Measurements from ENCODE around the gene FAM149A.

FAM149A gene

DNA sequence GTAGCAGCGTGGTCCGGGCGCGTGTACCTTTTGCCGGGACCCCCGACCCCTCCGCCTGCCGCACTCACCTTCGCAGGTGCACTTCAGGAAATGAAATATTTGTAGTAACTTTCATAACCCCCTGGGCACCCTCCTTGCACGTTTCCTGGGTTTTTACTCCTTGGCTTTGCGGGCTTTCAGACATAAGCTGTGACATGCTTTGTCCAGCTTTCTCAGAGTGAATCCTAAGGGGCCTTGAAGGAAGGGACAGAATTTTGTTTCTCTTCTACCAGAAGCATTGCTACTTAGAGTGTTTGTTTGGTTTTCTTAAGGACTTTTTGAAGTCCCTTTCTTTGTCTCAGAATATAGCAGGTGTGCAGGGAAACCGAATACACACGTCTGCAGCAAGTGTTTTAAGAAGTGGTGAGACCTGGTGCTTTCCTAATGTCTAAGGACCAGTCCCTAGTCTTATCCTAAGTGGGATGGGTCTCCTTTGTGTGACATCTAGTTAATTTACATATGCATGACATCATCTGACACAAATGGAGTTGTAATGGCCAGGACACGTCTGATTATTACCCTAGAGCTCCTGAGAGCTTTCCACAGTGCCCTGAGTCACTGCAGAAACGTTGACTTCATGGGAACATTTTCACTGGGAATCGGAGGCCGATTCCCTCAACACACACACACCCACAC lies 1.3 kb downstream of the FAM149A start:
- DNase-seq (ENCODE audit: low read depth in 2 of 2), result no peak

- DNase-seq (ENCODE audit: low read depth in 2 of 2), result no peak
These were observed 3.4 kb downstream of the FAM149A start for GRCh38 chr4:186107947-186108346.

DNA sequence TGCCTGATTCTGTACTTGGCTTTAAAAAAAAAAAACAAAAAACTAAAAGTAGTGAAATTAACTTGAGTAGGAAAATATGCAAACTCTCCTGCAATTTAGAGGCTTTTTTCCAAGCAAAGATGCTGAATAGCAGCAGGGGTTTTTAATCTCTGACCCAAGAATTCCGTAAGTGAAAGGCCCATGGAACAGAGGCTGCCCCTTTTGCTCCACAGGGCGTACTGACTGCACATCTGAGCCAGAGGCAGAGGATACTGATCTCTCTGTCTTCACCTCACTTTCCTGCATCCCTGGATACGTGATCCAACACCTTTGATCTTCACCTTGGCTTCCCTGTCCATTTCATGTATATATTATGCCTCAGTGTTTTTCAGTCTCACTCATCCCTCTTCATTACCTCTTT lies 3.9 kb downstream of the FAM149A start:
- no peak for DNase-seq (ENCODE audit: low read depth in 2 of 2)

DNA sequence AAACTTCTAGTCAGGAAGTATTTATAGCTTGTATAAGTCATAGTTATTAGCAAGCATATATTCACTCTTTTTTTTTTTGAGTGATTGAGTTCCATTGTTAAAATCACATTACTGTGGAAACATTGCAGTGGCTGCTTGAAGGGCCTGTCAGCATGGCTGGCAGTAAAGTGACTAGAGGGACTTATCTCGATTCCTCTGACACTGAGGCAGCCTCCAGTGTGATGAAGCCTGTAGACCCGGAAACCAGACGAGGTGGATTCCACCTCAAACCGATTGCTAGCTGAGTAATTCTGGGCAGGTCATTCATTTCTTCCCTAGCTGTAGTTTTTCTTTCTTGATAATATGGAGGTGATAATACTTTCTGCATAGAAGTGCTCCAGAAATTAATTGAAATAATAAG lies 4.7 kb downstream of the FAM149A start:
- DNase-seq (ENCODE audit: low read depth in 2 of 2), result no peak

- no peak for DNase-seq (ENCODE audit: low read depth in 2 of 2)
These were observed 12.2 kb downstream of the FAM149A start for GRCh38 chr4:186116697-186117096.

DNA sequence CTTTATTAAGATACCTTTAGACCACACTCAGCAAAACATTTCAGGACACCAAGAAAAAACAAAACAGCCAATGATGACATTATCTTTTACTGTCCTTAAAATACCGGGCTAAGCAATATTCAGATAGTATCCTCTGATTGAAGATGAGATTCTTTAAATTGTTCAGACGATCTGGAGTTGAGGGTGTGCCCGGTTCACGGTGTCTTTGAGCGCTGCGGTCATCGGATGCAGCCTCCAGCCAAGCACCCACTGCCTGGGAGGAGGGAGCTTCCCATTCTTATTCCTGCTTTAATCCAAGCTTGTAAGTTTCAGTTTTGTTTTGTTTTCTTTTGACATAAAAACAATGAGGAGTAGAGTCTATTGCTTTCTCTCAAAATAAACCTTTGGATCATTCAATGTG lies 14.1 kb downstream of the FAM149A start:
- no peak for DNase-seq (ENCODE audit: low read depth in 2 of 2)

DNA sequence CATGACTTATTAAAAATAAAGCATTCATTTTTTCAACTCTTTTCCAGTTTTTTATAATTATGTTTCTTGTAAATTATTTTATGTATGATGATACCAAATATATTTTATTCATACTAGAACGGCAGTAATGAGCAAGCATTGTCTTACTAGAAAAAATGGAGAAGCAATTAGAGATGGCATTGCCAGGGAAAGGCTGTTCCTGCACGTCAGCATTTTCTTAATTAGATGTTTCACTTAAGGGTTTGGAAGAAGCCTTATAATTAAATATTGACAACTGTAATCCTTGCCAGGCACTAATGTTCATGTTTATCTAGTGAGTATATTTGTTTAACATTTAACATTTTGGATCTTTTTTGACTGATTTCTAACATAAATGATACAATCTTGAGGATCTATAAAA lies 16.6 kb downstream of the FAM149A start:
- no peak for DNase-seq (ENCODE audit: low read depth in 2 of 2)

DNA sequence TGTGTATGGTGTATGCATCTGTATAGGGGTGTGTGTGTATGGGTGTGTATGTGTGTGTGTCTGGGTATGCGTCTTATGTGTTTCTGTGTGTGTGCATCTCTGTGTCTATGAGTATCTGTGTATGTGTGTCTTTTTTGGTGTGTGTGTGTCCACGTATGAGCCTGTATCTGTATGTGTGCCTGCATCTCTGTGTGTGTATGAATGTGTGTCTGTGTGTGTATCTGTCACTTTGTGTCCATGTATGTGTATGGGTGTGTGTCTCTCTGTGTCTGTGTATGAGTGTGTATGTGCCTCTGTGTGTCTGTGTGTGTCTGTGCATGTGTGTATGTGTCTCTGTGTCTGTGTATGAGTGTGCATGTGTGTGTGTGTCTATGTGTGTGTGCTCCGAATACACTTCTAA lies 24.3 kb downstream of the FAM149A start:
- DNase-seq (ENCODE audit: low read depth in 2 of 2), result no peak

GRCh38 chr4:186131935-186132334 lies 27.4 kb downstream of the FAM149A start:
- DNase-seq (ENCODE audit: low read depth in 2 of 2), result no peak

DNA sequence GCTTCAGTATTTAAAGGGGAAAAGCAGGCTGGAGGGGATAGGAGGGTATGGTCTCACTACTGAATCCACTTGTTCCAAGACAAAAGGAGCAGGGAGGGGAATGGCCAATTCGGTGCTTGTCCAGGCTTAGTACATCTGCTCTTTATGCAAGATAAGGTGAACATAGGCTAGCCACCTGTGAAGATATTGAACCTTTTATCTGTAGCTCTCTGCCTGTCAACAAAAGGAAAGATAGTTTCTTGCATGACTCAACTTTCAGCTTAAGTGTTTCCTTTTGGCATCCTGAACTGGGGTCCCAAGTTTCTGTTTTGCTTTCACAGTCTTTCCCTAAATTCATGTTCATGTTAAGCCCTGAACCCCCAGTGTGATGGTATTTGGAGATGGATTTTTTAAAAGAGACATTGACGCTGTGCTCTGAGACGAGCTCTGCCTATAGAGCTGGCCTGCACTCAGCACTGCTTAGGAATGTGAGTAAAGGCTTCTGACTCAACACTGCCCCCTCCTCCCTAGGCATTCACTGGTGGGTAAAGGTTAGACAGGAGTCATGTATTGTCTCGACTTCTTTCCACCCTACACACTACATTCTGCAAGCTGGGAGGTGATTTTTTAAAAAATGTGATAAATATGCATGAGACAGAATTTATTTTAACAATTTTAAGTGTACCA lies 28.2 kb downstream of the FAM149A start:
- DNase-seq (ENCODE audit: low read depth in 2 of 2), result no peak

DNA sequence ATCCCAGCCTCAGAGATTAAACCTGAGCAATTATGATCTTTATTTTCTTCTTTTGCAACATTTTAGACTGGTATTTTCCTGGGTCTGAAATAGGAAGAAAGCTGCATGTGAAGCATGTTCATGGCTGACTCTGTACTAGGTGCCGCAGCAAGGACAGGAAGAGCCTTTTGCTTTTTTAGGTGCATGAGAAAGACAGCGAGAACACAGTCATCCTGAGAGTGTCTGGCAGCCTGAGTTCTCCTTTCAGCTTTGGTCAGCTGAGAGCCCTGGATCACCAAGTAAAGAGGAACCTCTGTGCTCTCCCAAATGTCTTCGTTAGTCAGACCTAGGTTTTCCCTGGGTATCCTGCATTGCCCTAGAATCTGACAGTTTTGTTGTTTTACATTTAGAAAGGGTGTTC lies 29.8 kb downstream of the FAM149A start:
- no peak for DNase-seq (ENCODE audit: low read depth in 2 of 2)

DNA sequence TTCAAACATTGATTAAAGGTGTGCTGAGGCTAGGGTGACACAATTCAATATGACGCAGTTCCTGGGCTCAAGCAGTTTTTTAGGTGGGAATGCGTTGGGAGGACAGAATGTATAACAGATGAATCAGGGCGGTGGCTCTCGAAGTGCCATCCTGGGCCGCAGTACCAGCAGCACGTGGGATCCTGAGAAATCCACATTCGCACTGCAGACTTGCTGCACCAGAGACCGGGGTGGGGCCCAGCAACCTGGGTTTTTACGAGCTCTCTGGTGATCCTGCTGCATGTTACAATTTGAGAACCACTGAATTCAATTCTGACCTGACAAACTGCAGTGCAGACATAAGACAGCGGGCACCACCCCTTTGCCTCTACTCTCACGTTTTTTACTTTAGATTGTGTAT lies 30.4 kb downstream of the FAM149A start:
- no peak for DNase-seq (ENCODE audit: low read depth in 2 of 2)

GRCh38 chr4:186137196-186137794 lies 32.8 kb downstream of the FAM149A start:
- no peak for DNase-seq (ENCODE audit: low read depth in 2 of 2)

- no peak for DNase-seq (ENCODE audit: low read depth in 2 of 2)
These were observed 39.9 kb downstream of the FAM149A start for GRCh38 chr4:186144198-186144945.

- no peak for DNase-seq (ENCODE audit: low read depth in 2 of 2)
These were observed 40.6 kb downstream of the FAM149A start for GRCh38 chr4:186144946-186145569.

- no peak for DNase-seq (ENCODE audit: low read depth in 2 of 2)
These were observed 42.0 kb downstream of the FAM149A start for GRCh38 chr4:186146458-186146857.

GRCh38 chr4:186148336-186148975 lies 44.0 kb downstream of the FAM149A start:
- no peak for DNase-seq (ENCODE audit: low read depth in 2 of 2)

DNA sequence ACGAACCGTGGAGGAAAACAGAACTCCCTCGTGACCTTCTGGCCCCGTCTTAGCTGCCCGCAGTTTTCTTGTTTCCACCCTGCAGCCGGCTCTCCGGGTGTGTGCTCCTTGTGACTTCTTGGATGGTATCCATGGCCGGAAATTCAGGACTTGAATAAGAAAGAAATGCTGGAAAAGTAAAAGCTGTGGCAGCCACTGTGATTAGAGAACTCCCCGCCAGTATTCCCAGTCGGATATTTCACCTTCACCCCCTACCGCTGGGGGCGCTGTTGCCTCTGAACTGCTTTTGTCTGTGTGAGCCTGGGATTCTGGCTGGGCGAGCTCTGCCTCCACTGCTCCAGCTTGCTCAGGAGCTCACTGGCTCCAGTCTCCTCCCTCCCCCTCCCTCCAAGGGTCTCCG lies 45.4 kb downstream of the FAM149A start:
- no peak for DNase-seq (ENCODE audit: low read depth in 2 of 2)

DNA sequence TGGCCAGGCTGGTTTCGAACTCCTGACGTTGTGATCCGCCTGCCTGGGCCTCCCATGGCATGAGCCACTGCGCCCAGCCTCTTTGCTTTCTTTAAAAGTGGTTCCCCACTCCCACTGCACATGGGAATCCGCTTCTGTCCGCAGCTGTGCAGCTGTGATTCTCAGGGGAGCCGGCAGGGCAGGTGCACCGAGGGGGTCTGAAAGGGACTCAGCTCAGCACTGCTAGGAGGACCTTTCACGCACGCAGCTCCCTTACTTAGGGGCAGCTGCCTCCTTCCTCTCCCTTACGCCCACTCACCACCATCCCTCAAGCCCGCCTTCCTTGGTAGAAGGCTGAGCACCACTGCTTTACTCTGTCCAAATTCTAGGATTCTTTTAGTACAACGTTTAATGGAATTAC lies 46.4 kb downstream of the FAM149A start:
- DNase-seq (ENCODE audit: low read depth in 2 of 2), result no peak

DNA sequence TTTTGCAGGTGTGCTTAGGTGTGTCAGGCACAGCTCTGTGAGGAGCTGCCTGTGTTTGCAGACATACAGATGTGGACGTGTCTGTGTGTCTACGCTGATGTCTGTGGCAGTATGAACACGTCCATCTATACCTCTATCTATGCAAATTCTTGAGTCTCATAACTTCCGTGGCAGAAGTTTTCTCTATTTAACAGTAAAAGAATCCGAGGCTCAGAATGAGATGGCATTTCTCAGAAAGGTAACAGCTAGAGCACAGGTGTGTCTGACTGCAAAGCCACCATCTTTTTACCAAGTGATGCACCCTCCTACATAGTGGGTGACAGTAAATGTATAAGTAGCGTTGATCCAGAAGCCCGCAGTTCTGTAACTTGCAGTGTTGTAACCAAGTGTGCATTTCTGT lies 47.0 kb downstream of the FAM149A start:
- DNase-seq (ENCODE audit: low read depth in 2 of 2), result no peak

- DNase-seq (ENCODE audit: low read depth in 2 of 2), result no peak
These were observed 53.7 kb downstream of the FAM149A start for GRCh38 chr4:186158021-186158813.

All from stimulated activated CD4-positive, alpha-beta T cell treated with anti-CD3 and anti-CD28 coated beads, Interleukin-12 subunit alpha, Interleukin-12 subunit beta, amount 100 ng/mL, for 24 hours (primary cell).